GM06990 (cell line): ENCODE data around the gene DSCAM.

Experiments used
- DNase-seq: peaks from one replicate; pipeline ENCODE4 v3.0.0-alpha.2; 2011; ENCODE audit not compliant: insufficient read length; ENCODE audit errors: extremely low read depth
- H3K27me3 ChIP-seq: replicated peaks from 2 replicates; pipeline ENCODE4 v1.6.0; 2011; ENCODE audit warnings: low read length; ENCODE audit not compliant: control insufficient read depth, insufficient read depth
- H3K36me3 ChIP-seq: 2 replicates; pipeline ENCODE4 v1.5.1; 2011; ENCODE audit warnings: low read length; ENCODE audit not compliant: control insufficient read depth, insufficient read depth
- H3K4me3 ChIP-seq: replicated peaks from 2 replicates; pipeline ENCODE4 v1.5.1; 2011; ENCODE audit warnings: low read depth, mild to moderate bottlenecking, control low read depth, low read length
- TF ChIP-seq, protein P1 (sequence below): IDR thresholded peaks from 2 replicates; pipeline ENCODE4 v1.5.1; 2011; ENCODE audit warnings: low read length, control low read depth, mild to moderate bottlenecking, inconsistent platforms; ENCODE audit not compliant: insufficient read depth, poor library complexity, severe bottlenecking

DSCAM gene

GRCh38 chr21:40425981-40426380, 421.0 kb downstream of the DSCAM start:
- TF ChIP-seq, protein P1, sequence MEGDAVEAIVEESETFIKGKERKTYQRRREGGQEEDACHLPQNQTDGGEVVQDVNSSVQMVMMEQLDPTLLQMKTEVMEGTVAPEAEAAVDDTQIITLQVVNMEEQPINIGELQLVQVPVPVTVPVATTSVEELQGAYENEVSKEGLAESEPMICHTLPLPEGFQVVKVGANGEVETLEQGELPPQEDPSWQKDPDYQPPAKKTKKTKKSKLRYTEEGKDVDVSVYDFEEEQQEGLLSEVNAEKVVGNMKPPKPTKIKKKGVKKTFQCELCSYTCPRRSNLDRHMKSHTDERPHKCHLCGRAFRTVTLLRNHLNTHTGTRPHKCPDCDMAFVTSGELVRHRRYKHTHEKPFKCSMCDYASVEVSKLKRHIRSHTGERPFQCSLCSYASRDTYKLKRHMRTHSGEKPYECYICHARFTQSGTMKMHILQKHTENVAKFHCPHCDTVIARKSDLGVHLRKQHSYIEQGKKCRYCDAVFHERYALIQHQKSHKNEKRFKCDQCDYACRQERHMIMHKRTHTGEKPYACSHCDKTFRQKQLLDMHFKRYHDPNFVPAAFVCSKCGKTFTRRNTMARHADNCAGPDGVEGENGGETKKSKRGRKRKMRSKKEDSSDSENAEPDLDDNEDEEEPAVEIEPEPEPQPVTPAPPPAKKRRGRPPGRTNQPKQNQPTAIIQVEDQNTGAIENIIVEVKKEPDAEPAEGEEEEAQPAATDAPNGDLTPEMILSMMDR = no peak
- no peaks in the 10 kb centered on the region for H3K27me3 ChIP-seq
- no peak overlapping the region for H3K4me3 ChIP-seq
- H3K36me3 ChIP-seq = no peaks in the 10 kb centered on the region
- no peak for DNase-seq

DNA sequence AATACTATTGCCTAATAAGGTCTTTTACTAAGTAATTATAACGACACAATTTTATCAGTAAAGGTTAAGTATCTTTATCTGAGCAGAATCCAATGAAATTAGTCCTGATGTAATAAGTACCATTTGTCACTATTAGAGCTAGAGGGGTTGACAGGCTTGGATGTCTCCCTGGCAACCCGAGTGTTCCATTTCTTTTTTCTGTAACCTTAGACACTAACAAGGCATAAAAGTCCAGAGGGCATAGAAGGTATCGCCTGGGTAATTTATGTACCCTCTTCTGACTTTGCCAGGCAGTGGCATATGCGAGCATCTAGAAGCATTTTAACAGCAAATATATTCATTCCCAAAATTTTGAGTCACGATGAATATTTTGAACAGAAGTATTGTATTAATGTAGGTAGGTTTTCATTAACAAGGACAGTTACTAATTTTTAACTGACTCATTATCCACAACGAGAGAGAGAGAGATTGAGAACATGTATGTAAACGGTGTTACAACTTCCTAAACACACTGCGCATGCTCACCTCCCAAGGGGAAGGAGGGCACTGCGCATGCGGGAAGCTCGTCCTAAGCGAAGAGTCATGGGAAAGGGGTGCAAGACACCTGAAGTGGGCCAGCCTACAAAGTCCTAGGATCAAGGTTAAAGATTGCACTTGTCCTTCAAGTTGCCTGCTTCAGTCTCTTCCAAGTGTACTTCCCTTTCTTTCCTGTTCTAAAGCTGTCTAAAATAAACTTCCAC, 423.9 kb downstream of the DSCAM start:
- H3K4me3 ChIP-seq = no peak overlapping the region
- no peaks in the 10 kb centered on the region for H3K36me3 ChIP-seq
- H3K27me3 ChIP-seq = no peaks in the 10 kb centered on the region
- TF ChIP-seq, protein P1 = no peak
- no peak for DNase-seq

DNA sequence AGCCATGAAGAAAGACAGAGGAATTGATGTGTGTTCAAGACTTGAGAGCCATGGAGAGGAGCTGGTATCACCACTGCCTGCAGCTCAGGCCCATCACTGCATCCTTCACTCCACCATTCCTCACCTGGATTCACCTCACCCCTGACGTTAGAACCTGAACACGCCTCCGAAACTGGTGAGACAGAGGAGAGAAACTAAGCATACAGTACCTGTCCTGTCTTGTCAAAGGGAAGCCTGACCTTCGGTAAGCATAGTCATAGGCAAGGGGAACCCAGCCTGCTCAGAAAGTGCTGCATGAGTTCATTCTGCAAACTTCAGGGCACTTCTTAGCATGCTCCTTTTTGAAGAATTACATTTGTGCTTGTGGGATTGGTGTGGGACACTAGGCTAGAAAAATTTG, 425.8 kb downstream of the DSCAM start:
- TF ChIP-seq, protein P1 = no peak
- no peak overlapping the region for H3K4me3 ChIP-seq
- no peak for DNase-seq
- H3K36me3 ChIP-seq = no peaks in the 10 kb centered on the region
- H3K27me3 ChIP-seq = no peaks in the 10 kb centered on the region

DNA sequence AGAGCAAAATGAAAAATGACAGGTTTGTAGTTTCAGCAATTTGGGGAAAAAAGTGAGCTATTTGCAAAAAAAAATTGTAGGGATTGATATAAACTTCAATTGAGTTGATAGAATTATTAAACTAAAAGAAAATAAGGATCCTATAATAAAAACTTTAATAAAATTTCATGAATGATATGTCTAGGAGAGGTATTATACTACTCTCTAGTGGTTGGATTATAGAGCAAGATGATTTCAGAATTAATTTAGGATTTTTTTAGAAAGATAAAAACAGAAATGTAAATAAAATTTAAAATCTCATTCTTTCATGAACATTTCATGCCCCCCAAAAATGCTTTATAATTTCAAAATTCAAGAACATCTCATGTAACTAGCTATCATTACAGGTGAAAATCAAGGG, 430.4 kb downstream of the DSCAM start:
- Histone ChIP-seq H3K27me3 (no peaks in the 10 kb centered on the region), H3K4me3 (no peak overlapping the region), H3K36me3 (no peaks in the 10 kb centered on the region)
- no peak for DNase-seq
- TF ChIP-seq, protein P1 = no peak

DNA sequence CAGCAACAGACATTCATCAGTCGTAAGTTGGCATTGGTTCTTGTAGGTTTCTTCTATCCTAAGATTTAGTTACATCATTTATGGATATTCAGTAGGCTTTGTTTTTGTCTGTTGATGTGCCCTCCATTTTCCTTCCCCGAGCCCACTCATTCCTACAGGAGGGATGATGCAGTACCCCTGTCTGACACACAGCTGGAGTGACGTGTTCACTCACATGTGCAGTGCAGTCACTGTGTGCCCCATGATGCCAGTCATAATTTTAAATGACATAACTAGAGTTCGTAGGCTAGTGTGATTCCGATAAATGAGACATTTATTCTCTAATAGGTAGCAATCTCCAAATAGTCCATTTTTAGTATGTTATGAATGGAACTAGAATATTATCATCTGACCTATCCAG, 438.4 kb downstream of the DSCAM start:
- DNase-seq = no peak
- H3K36me3 ChIP-seq = no peaks in the 10 kb centered on the region
- no peak overlapping the region for H3K4me3 ChIP-seq
- H3K27me3 ChIP-seq = no peaks in the 10 kb centered on the region
- TF ChIP-seq, protein P1 = no peak

GRCh38 chr21:40404396-40404800, 442.6 kb downstream of the DSCAM start:
- no peak overlapping the region for H3K4me3 ChIP-seq
- no peaks in the 10 kb centered on the region for H3K27me3 ChIP-seq
- no peak for DNase-seq
- TF ChIP-seq, protein P1 = no peak
- no peaks in the 10 kb centered on the region for H3K36me3 ChIP-seq
